Heart left ventricle (tissue), 13 donors: ENCODE data around the gene TLR1.
"Not testable (repeated sequence)": the region's sequence is repeated elsewhere in the genome, so short reads cannot be mapped to it uniquely, and the experiment has no call there.

Experiments
- CTCF ChIP-seq, 12 donors: fragments of 200-600 bp; sonication (generic) in 4 of 12; IDR thresholded peaks; one replicate each; pipeline versions ENCODE4 v1.5.0 to v1.8.0; 2018 to 2022; ENCODE audit warnings: antibody characterized with exemption in 12 of 12, mild to moderate bottlenecking in 5 of 12
- POLR2A ChIP-seq, 2 donors: fragments of 450-650 bp; IDR thresholded peaks; one replicate each; pipeline ENCODE4 v1.6.1; 2017; ENCODE audit warnings: antibody characterized with exemption in 2 of 2, mild to moderate bottlenecking in 2 of 2, moderate library complexity in 2 of 2
- donor health status: ischemic (EF 13 %, LVEDD 7.1; RV severe dilation, severe dysfunction).
- donor health status: DM: no; HTN: yes; CAD: no.
- donor health status: DM: no; HTN: no; CAD: no.
- donor health status: ischemic (EF 25% LVEDD 6.9; RV normal size, moderate dysfunction).
- donor health status: ischemic (EF 25% LVEDD 5.7; RV mildly dilated, moderate dysfunction).
- donor health status: ischemic (EF 35%, LVEDD 5.7; RV mildly dilated, moderate dysfunction).
- donor health status: nonischemic (EF 11% LVEDD 7.7; RV severe dilation, severe dysfunction).
- donor health status: DM: yes; HTN: yes; CAD: no.
- donor health status: PGD.
- donor health status: ischemic (EF 29% LVEDD 5.4; RV normal size, mild dysfunction).
- donor health status: nonischemic (EF 23%, LVEDD 6.1; RV moderate dilation, normal function).

- not testable (repeated sequence) for TF ChIP-seq CTCF, POLR2A (IDR thresholded peaks at IDR 0.05)
These were observed 26.7 kb downstream of the TLR1 start for GRCh38 chr4:38777925-38778324.
